Fibroblast of upper back skin (primary cell): ENCODE measurements around the gene VOPP1.

ENCODE experiments used
- DNase-seq: peaks from one replicate; pipeline ENCODE4 v3.0.0-alpha.2; 2013

Gene VOPP1

DNA sequence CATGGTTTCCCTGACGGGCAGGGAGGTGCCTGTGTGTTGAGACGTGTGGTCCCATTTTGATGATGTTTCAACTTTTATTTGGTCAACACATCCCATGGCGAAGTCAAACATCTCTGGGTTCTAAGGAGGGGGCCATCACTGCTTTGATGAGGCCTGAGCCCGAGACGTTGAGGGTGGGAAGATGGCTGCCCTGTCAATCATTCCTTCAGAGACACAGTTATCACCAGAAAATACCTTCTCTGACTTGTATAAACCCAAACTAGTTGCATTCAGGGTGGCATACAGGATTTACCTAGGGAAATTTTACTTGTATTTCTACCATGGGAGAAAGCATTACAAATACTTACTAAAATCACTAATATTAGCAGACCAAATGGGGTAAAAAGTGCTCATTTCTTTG, 64.6 kb downstream of the VOPP1 start:
- DNase-seq, result no peak

DNA sequence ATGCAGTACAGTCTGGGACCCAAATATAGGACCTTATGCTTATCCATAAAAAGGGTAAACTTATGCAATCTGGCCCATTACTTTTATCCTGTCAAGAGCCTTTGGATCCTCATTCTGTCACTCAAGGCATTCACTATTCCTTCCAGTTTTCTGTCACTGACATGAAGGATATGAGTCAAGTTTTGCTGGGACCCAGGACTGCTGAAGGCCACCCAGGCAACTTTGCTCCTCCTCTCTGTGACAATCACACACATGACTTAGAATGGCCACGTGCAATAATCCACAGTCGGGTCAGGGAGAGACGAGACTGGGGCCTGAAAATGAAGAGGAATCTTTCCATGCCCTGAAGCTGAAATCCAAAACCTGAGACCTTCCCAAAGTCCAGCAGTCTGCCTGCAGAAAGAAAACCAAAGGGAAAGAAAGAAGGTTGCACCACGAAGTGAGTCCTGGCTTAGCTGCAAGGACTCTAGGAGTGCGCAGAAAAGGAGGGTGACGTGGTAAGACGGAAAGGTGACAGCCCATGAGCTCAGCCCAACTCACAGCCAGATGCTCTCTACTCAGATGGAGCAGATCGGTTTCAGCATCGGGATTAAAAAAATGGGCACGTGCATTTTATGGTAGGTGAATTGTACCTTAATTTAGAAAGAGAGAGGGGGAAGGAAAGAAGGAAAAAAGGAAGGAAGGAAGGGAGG, 67.2 kb downstream of the VOPP1 start:
- DNase-seq, result no peak

- peak; percentile 28 for DNase-seq
These were observed 68.0 kb downstream of the VOPP1 start for GRCh38 chr7:55504093-55504859.

- no peak for DNase-seq
These were observed 69.4 kb downstream of the VOPP1 start for GRCh38 chr7:55502858-55503440.

GRCh38 chr7:55502124-55502857, 70.0 kb downstream of the VOPP1 start:
- DNase-seq, result no peak

- no peak for DNase-seq
These were observed 70.7 kb downstream of the VOPP1 start for GRCh38 chr7:55501611-55502010.

DNA sequence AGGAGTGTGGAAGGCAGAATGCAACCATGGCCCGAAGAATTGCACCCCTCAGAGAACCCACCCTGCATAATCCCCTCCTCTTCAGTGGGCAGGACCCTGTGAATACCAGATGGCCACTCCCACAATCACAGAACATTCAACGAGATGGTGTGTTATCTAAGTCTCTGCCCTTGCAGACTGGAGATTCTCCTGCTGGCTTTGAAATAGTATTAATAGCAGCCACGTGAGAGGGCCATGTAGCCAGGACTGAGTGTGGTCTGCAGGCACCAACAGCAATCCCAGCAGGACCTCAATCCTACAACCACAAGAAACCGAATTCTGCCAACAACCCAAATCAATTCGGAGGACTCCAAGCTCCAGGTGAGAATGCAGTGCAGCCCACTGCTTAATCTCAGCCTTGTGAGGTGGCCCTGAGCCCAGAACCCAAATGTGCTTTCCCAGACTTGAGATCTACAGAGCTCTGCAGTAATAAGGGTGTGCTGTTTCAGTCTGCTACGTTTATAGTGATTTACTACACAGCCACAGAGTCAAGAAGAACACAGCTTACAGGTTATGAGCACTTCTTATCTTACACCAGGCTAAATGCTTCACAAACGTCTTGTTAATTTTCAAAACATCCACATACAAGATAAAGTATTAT, 72.1 kb downstream of the VOPP1 start:
- DNase-seq, result no peak

GRCh38 chr7:55499591-55499990, 72.7 kb downstream of the VOPP1 start:
- DNase-seq, result no peak

DNA sequence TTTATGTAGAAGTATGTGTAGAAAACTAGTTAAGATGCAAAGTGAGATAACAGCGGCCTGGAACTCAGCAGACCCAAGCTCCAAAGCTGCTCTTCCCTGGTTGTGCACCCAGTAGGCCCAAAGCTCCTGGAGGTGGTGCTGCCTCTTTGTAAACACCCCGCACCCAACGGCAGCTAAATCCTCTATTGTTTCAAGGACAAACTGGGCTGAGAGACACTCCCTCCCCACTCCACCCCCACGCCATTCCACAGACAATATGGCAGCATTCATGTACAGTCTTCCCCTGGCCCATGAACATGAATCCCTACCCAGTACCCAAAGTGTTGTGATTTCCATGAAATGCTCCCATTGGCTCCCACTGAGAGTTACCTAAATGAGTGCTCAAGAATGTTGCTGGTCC, 73.5 kb downstream of the VOPP1 start:
- DNase-seq, result no peak

- no peak for DNase-seq
These were observed 74.2 kb downstream of the VOPP1 start for GRCh38 chr7:55498142-55498541.

DNA sequence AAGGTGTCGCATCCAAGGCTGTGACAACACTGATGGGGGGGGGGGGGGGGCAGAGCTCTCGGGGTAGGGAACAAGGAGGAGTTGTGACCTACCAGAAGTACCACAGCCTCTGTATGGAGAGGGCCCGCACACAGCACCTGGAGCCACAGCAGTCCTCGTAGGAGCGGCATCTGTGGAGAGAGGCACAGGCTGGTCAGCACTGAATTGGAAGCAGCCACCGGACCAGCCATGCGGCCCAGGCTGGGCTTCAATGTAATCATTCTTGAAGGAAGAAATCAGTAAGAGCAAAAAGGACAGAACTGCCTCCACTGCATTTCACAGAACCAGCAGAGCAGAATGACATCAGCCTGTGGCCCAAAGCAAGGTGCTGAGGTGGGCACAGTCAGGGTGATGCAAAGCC, 74.8 kb downstream of the VOPP1 start:
- DNase-seq, result no peak

- DNase-seq, result no peak
These were observed 75.4 kb downstream of the VOPP1 start for GRCh38 chr7:55496906-55497305.

GRCh38 chr7:55494951-55495350, 77.4 kb downstream of the VOPP1 start:
- DNase-seq, result no peak

DNA sequence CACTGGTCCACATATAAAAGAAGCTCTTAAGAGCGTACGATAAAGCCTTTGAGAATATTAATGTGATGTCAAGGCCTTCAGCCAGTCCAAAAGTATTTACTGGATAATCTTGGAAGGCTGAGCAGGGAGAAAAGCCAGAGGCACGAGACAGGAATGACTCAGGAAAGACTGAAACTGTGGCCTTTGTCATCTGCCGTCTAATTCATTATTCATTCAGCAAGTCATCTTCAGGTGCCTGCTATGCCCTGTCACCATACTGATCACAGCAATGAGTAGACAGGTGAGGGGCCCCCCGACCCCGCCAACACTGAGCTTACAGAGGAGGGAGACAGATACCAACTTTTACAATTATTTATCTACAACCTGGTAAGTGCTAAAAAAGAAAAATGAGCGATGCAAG, 78.9 kb downstream of the VOPP1 start:
- no peak for DNase-seq

DNA sequence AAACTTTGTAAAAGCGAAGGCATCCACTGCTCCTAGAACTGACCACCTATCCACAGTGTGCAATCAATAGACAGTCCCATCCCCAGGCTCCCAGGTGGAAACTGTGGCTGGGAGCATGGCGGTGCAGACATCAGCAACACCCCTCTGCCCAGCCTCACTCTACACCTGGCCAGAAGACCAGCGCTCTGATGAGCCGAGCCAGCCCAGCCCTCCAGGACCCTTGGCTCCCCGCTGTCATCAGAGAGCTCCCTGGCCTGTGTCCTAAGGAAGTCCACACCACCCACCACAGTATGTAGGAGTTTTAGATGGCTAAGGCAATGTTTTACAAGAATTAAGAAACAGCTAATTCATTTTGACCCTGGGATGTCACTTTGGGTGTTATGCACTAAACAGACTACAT, 81.0 kb downstream of the VOPP1 start:
- DNase-seq, result no peak

- no peak for DNase-seq
These were observed 82.2 kb downstream of the VOPP1 start for GRCh38 chr7:55490099-55490498.

GRCh38 chr7:55489552-55489951, 82.8 kb downstream of the VOPP1 start:
- DNase-seq, result no peak

DNA sequence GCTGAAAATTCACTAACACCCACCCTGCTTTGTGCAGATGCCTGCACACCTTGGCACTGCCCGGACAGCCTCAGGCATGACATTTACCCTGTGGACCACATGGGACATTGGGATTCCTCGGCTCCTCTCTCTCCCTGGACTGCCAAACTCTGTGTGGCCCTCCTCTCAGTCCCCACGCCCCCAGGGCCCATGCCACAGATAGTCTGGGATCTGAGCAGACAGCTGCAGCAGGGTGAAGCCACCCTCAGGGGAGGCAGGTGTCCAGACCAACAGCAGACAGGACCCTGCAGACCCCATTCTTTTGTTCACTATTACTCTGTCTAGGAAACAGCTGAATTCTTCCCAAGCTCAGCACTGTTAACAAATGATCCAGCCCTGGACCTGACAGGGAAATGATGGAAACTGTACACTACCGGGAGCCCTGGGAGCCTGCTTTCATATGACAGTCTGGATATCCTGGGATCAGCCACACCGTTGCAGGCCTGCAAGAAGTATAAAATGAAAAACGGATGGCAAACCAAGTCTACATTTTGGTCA, 83.4 kb downstream of the VOPP1 start:
- DNase-seq, result no peak

DNA sequence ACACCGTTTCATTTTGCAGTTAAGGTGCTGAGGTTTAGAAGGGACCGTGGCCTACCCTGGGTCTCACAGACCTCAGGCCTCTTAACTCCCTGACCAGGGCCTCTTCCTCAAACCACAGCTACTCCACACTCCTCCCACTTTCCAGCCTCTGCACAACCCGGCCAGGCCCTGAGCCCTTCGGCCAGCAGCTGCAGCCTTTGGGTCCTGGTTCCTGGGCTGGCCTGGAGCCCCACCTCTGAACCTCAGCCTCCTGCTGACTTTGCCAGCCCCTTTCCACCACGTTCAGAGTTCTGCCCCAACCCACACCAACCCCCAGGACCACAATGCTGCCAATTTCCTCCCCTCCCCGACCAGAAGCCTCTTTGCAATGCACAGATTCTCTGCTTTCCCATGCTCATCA, 84.1 kb downstream of the VOPP1 start:
- no peak for DNase-seq

DNA sequence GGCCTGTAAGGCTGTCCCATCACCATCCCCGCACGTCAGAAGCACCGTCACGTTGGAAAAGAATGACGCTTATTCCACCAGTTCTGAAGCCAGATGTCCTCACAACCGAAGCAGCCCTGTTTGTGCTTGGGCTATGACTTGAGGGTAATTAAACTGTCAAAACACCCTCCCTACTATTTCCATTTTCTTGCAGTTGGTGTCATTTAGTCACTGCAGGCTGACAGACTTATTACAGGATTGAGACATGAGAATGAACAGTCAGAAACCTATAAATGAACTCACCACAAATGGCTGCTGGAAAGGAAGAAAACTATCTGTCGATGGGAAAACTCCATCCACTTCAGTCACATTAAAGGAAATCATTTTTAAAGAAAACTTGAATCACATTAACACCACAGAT, 85.3 kb downstream of the VOPP1 start:
- DNase-seq, result no peak

- no peak for DNase-seq
These were observed 86.1 kb downstream of the VOPP1 start for GRCh38 chr7:55486192-55486590.

GRCh38 chr7:55485501-55486191, 86.7 kb downstream of the VOPP1 start:
- DNase-seq, result no peak
